ENCODE results near the gene DYNLRB1.

DNA sequence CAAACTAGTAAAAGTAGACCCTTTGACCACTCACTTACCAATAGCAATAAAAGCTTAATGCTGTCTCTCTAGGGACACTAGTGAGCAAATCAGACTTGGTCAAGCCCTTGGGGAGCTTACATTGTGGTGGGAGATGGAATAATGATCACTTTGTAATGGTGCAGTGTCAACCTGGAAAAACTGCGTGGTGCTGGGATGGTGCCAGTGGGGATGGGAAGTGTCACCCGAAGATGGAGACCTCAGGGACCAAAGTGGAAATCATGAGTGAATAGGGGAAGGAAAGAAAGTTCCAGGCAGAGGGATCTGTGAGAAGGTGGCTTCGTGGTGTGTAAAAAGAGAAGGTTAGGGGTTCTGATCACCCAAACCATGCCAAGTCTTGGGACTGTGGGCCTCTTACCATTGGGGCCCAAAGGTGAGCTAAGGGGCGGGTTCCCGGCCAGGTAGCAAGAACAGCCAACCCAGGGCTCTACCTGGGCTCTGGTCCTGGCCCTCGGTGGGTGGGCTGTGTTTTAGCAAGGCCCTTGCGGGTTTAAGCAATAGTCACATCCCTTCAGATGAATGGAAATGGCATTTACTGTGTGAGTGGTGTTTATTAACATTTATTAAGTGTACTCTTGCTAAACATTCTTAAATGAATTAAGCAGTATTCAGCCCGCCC lies 15.5 kb downstream of the DYNLRB1 start:
- TF ChIP-seq, protein P1, sequence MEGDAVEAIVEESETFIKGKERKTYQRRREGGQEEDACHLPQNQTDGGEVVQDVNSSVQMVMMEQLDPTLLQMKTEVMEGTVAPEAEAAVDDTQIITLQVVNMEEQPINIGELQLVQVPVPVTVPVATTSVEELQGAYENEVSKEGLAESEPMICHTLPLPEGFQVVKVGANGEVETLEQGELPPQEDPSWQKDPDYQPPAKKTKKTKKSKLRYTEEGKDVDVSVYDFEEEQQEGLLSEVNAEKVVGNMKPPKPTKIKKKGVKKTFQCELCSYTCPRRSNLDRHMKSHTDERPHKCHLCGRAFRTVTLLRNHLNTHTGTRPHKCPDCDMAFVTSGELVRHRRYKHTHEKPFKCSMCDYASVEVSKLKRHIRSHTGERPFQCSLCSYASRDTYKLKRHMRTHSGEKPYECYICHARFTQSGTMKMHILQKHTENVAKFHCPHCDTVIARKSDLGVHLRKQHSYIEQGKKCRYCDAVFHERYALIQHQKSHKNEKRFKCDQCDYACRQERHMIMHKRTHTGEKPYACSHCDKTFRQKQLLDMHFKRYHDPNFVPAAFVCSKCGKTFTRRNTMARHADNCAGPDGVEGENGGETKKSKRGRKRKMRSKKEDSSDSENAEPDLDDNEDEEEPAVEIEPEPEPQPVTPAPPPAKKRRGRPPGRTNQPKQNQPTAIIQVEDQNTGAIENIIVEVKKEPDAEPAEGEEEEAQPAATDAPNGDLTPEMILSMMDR (IDR thresholded peaks at IDR 0.05): no peak
- no peak for TF ChIP-seq EP300 (IDR thresholded peaks at IDR 0.05)
